Measurements from ENCODE around the gene PRIMA1. TPM values are rescaled to one million over a fixed set of nuclear protein-coding genes. Genes with fewer than 3 reads are reported as not detected.
A peak's percentile ranks its signal among the peaks of the same experiment; 100 is the strongest.

The PRIMA1 gene
- total RNA-seq (under 1 TPM; 0.40 to 0.65 TPM), polyA plus RNA-seq (under 1 TPM; 0.22 to 0.78 TPM)
- long read RNA-seq, donor 1 = 0 reads
- long read RNA-seq, donor 2 = 0 reads
- long read RNA-seq, donor 3 = 0 reads
- long read RNA-seq, donor 4 = 0 reads
- long read RNA-seq, donor 5 = 0 reads

GRCh38 chr14:93788293-93788542 lies at the start of gene PRIMA1:
Gene PRIMA1 (minus strand): TSS chr14:93788485. CDS start chr14:93787718, 767 bp downstream.
- DNase-seq (no peak), ATAC-seq (ENCODE audit: insufficient read depth, low FRiP score) (no peak)
- Histone ChIP-seq H3K4me3 (peak within 1 kb of the TSS; percentile 7), H3K27me3 (ENCODE audit: control insufficient read depth in 3 of 3, insufficient read depth in 3 of 3, low read length in 2 of 3) (peaks cover 25 to 42% (median 33%) of the 10 kb centered on the region in 3 donors), H3K36me3 (ENCODE audit: control insufficient read depth in 4 of 4, insufficient read depth in 4 of 4, low read length in 4 of 4) (no peaks in the 10 kb centered on the region), H3K4me1 (ENCODE audit: control insufficient read depth in 5 of 5, insufficient read depth in 5 of 5, low read length in 5 of 5) (peaks cover 0 to 17% (median 0%) of the 10 kb centered on the region in 5 donors), H3K27ac (ENCODE audit: low read depth in 1 of 2, low read length in 1 of 2) (peak within 1 kb of the TSS in 1 of 2 donors; percentile 84), H3K9me3 (ENCODE audit: control insufficient read depth in 4 of 4, insufficient read depth in 3 of 4, low read length in 3 of 4) (peaks cover 0 to 7% (median 0%) of the 10 kb centered on the region in 4 donors), H3K9ac (ENCODE audit: insufficient read depth in 1 of 2, low read length in 2 of 2) (no peak within 1 kb of the TSS)
- TF ChIP-seq CTCF (IDR thresholded peaks at IDR 0.05; ENCODE audit: control extremely low read depth, extremely low read depth) = no peak
- 2 to 3% methylated on average over 24 of the region's 24 CpGs for WGBS, 2 donors

GRCh38 chr14:93834699-93835371 lies 46.5 kb upstream of the PRIMA1 start:
- WGBS, 2 donors = 72 to 76% methylated on average over 9 of the region's 9 CpGs
- H3K36me3 ChIP-seq (ENCODE audit: control insufficient read depth in 4 of 4, insufficient read depth in 4 of 4, low read length in 4 of 4) = no peaks in the 10 kb centered on the region

GRCh38 chr14:93832665-93833064 lies 44.4 kb upstream of the PRIMA1 start:
- Histone ChIP-seq H3K4me3 (no peak overlapping the region), H3K9me3 (ENCODE audit: control insufficient read depth in 4 of 4, insufficient read depth in 3 of 4, low read length in 3 of 4) (no peaks in the 10 kb centered on the region), H3K9ac (ENCODE audit: insufficient read depth in 1 of 2, low read length in 2 of 2) (no peak overlapping the region), H3K4me1 (ENCODE audit: control insufficient read depth in 5 of 5, insufficient read depth in 5 of 5, low read length in 5 of 5) (no peaks in the 10 kb centered on the region), H3K36me3 (ENCODE audit: control insufficient read depth in 4 of 4, insufficient read depth in 4 of 4, low read length in 4 of 4) (no peaks in the 10 kb centered on the region), H3K27me3 (ENCODE audit: control insufficient read depth in 3 of 3, insufficient read depth in 3 of 3, low read length in 2 of 3) (peaks cover 0 to 2% (median 0%) of the 10 kb centered on the region in 3 donors), H3K27ac (ENCODE audit: low read depth in 1 of 2, low read length in 1 of 2) (no peak overlapping the region)
- TF ChIP-seq CTCF (IDR thresholded peaks at IDR 0.05; ENCODE audit: control extremely low read depth, extremely low read depth) = no peak
- WGBS, 2 donors = 41 to 58% methylated on average over 3 of the region's 3 CpGs
- peak in 2 of 3 donors; percentile 24 to 39 for DNase-seq
- no peak for ATAC-seq (ENCODE audit: insufficient read depth, low FRiP score)

More at GRCh38 chr14:93834699-93835371, 46.5 kb upstream of the PRIMA1 start:
- Histone ChIP-seq H3K27ac (ENCODE audit: low read depth in 1 of 2, low read length in 1 of 2) (no peak overlapping the region), H3K4me1 (ENCODE audit: control insufficient read depth in 5 of 5, insufficient read depth in 5 of 5, low read length in 5 of 5) (no peaks in the 10 kb centered on the region), H3K27me3 (ENCODE audit: control insufficient read depth in 3 of 3, insufficient read depth in 3 of 3, low read length in 2 of 3) (peaks cover 0 to 2% (median 0%) of the 10 kb centered on the region in 3 donors), H3K4me3 (no peak overlapping the region), H3K9me3 (ENCODE audit: control insufficient read depth in 4 of 4, insufficient read depth in 3 of 4, low read length in 3 of 4) (no peaks in the 10 kb centered on the region), H3K9ac (ENCODE audit: insufficient read depth in 1 of 2, low read length in 2 of 2) (no peak overlapping the region)
- ATAC-seq (ENCODE audit: insufficient read depth, low FRiP score) = no peak
- TF ChIP-seq CTCF (IDR thresholded peaks at IDR 0.05; ENCODE audit: control extremely low read depth, extremely low read depth) = no peak
- no peak for DNase-seq

Measured in lung (tissue), 16 donors.